AG09309 (cell line): ENCODE results near the gene FXYD7.

Experiments
- DNase-seq: peaks from one replicate; pipeline ENCODE4 v3.0.0-alpha.2; 2010; ENCODE audit warnings: low read depth
- H3K4me3 ChIP-seq: 2 replicates; pipeline ENCODE4 v1.5.1; 2011; ENCODE audit warnings: mild to moderate bottlenecking, low read depth, low read length, moderate library complexity; ENCODE audit not compliant: control insufficient read depth
- TF ChIP-seq, protein P1 (sequence below): IDR thresholded peaks from 2 replicates; pipeline ENCODE4 v1.5.1; 2011; ENCODE audit warnings: mild to moderate bottlenecking, low read depth, low read length, inconsistent platforms; ENCODE audit not compliant: insufficient read depth, control insufficient read depth; ENCODE audit errors: missing control alignments

The FXYD7 gene

DNA sequence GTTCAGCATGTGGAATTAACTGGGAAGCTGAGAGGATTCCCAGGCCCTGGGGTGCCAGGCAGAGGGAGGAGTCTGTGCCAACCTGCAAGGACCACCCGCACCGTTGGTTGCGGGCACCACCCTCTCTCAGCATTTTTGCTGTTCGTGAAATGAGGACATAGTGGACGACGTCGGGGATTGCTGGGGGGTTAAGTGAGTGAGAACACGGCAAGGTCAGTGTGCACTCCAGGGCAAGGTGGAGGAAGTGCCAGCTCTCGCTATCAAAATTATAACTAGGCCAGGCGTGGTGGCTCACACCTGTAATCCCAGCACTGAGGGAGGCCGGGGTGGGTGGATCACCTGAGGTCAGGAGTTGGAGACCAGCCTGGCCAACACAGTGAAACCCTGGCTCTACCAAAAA is 25.3 kb upstream of the FXYD7 start:
- TF ChIP-seq, protein P1, sequence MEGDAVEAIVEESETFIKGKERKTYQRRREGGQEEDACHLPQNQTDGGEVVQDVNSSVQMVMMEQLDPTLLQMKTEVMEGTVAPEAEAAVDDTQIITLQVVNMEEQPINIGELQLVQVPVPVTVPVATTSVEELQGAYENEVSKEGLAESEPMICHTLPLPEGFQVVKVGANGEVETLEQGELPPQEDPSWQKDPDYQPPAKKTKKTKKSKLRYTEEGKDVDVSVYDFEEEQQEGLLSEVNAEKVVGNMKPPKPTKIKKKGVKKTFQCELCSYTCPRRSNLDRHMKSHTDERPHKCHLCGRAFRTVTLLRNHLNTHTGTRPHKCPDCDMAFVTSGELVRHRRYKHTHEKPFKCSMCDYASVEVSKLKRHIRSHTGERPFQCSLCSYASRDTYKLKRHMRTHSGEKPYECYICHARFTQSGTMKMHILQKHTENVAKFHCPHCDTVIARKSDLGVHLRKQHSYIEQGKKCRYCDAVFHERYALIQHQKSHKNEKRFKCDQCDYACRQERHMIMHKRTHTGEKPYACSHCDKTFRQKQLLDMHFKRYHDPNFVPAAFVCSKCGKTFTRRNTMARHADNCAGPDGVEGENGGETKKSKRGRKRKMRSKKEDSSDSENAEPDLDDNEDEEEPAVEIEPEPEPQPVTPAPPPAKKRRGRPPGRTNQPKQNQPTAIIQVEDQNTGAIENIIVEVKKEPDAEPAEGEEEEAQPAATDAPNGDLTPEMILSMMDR: no peak
- H3K4me3 ChIP-seq: no peak overlapping the region
- no peak for DNase-seq

DNA sequence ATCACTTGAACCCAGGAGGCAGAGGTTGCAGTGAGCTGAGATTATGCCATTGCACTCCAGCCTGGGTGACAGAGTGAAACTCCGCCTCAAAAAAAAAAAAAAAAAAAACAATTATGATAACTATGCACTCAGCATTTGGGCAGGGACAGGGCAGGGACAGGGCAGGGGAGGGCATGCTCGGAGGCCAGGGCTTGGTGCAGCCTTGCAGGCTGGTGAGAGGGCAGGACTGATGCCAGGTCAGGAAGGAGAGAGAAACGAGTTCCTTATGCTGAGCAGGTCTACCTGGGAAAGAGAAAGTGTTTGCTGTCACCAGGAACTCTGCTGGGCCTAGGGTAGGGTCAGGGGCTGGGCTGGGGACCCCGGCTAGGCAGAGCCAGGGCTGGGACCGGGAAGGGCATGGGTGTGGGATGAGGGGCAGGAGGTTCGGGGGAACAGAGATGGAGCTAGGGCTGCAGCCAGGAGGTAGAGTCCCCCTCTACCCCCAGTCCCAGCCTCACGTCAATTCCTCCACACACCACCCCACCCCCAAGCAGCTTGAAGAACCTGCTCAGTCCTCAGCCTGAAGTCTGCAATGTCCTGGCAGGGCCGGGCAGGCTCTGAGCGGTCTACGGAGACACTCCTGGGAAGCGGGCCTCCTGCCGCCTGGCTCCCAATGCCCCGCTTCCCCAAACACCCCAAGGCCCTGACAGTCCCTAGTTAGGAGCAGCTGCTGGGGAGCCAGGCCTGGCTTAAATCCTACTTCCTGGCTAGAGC is 24.6 kb upstream of the FXYD7 start:
- H3K4me3 ChIP-seq: no peak overlapping the region
- TF ChIP-seq, protein P1: no peak
- DNase-seq: no peak

DNA sequence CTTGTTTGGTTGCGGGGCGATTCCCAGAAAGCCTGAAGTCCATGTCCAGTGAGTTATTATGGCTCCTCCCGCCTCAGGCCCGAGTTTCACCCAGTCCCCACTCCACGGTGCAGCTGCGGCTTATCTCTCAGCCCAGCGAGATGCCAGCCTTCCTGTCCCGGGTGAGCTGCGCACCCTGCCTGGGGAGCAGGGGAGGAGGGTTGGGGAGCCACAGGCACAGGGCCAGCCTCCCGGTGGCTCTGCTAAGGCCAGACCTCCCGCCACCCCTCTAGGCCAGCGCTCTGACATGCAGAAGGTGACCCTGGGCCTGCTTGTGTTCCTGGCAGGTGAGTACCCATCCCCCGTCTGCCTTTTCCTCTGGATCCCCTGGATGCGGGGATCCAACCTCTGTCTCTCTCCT is 24.0 kb upstream of the FXYD7 start:
- no peak for DNase-seq

DNA sequence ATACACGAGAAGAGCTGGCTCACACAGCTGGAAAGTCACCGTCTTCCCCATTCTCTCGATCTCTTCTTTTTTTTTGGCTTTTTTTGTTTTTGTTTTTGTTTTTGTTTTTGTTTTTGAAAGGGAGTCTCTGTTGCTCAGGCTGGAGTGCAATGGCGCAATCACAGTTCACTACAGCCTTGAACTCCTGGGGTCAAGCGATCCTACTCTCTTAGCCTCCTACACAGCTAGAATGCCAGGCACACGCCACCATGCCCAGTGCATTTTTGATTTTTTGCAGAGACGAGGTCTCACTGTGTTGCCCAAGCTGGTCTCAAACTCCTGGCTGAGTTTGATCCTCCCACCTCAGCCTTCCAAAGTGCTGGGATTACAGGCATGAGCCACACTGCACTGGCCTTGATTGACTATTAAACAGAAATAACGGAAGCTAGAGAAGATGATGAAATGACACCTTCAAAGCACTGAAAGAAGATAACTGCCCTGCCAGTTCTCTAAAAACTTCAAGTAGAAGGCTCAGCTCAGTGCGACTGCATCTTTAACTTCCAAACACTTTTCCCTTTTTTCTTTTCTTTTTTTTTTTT is 23.4 kb upstream of the FXYD7 start:
- TF ChIP-seq, protein P1: no peak
- DNase-seq: no peak
- no peak overlapping the region for H3K4me3 ChIP-seq

More for the DNA sequence above, 24.0 kb upstream of the FXYD7 start:
- H3K4me3 ChIP-seq: no peak overlapping the region
- TF ChIP-seq, protein P1: no peak

DNA sequence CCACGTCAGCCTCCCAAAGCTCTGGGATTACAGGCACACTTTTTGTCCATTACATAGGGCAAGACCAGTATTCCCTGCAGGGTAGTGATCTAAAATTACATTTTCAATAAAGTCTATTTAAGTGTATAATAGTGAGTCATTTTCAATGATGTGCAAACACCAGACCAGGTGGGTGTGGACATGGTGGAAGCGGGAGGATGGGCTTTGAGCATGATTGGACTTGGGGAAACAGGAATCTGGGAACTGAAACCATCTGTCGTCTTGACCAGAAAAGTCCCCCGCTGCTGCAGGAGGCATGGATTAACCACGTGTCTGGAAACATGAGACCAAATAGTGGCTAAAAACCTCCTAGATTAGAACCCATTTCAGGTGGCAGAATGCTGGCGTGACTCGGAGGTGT is 22.6 kb upstream of the FXYD7 start:
- TF ChIP-seq, protein P1: no peak
- no peak overlapping the region for H3K4me3 ChIP-seq
- DNase-seq: peak; percentile 92

DNA sequence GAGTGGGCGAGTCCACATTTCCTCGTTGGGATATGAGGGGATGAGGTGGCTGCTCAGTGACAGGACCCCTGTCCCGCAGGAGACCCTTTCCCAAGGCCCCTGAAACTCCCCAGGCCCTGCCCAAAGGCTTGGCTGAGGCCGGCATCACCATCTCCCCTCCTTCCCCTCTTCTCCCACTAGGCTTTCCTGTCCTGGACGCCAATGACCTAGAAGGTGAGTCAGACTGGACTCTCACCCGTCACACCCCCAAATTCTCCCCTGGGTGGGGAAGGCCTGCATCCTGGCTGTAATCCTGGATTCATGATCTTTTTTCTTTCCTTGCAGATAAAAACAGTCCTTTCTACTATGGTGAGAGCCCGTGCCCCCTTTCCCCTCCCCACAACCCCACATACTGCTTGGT is 22.2 kb upstream of the FXYD7 start:
- TF ChIP-seq, protein P1: no peak
- no peak overlapping the region for H3K4me3 ChIP-seq
- DNase-seq: no peak
